Suppressor macrophage treated with lipopolysaccharide for 1 hour (primary cell): Measurements from ENCODE around the gene PCGF3.

ENCODE experiments used
- DNase-seq, 3 donors: peaks; one replicate each; pipeline ENCODE4 v3.0.0-alpha.2; 2020 to 2022

The PCGF3 gene

DNA sequence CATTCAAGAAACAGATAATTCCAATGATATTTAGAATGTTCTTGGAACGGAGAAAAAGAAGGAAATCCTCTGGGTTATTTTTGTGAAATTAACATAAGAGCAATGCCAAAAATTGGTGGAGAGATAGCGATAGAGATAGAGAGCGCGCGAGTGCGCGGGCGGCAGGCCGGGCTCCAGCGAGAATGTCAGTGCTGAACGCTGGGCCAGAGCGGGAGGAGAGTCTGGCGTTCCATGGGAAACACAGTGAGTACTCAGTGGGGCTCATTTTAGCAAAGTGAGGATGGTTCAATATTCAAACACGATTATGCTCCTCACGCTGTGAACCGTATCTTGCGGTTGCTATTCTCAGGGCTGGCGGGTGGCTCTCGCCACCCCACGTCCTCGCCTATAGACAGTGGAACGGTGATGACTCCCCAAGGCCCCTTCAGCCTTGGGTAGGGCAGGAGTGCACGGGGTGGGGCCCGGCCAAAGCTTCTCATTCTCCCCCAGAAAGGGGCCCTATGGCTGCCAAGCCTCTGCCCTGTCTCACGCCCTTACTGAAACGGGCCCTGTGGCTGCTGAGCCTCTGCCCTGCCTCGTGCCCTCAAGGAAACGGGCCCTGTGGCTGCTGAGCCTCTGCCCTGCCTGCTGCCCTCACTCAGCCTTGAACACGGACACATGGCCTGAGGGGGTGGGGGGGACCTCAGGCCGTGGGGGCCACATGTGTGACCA, 103.4 kb downstream of the PCGF3 start:
- no peak for DNase-seq

DNA sequence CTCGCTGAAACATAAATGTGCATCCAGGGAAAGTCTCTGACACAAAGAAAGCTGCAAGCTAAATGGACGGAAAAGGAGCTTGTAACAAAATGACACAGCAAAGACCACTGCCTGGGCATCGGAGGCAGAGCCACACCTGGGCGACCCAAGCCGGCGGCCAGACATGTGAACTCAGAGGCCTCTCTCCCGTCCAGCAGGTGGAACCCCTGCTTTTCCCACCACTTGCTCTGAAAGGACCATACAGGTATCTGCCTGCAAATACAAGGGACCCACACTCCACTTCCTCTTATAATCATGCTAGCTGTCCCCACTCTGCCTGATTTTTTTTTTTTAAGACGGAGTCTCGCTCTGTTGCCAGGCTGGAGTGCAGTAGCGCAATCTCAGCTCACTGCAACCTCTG, 108.3 kb downstream of the PCGF3 start:
- no peak for DNase-seq

GRCh38 chr4:814312-814850, 108.7 kb downstream of the PCGF3 start:
- no peak for DNase-seq

- no peak for DNase-seq
Observed at GRCh38 chr4:815464-816146, 110.0 kb downstream of the PCGF3 start.

- DNase-seq = no peak
Observed at GRCh38 chr4:818106-818921, 112.7 kb downstream of the PCGF3 start.

DNA sequence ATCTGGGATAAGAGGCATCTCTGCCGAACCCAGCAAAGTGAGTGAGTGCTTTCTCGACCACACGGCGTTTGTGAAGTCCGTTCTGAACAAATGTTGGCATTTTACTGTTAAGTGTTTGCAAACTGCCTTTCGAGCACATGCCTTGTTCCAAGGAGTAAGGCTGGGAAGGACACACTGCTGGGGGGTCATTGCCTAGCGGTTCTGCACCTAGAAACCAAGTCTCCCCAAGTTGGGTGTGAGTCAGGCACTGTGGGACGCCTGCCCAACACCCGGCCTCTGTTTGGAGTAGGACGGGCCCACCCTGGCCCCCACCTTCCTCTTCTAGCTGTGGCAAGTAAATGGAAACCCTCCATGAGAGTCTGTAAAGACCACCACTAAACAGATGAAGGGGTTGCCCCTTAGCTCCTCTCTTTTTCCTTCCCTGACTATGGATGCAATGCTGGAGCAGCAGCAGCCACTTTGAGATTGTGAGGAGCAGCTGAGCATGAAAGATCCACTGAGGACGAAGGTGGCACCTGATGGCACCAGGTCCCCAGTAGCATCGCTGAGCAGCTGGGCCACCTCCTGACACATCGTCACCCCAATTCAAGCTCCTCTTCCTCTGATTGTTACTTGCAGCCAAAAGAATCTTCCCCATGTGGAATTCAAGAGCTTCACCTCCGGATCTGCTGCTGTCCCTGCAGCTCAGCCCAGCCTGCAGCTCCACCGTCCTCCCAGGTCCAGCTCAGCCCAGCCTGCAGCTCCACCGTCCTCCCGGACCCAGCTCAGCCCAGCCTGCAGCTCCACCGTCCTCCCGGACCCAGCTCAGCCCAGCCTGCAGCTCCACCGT, 114.0 kb downstream of the PCGF3 start:
- no peak for DNase-seq
